Measurements from ENCODE around the gene NR3C1.

The NR3C1 gene

GRCh38 chr5:143231973-143232812, 171.3 kb downstream of the NR3C1 start:
- DNase-seq (ENCODE audit: low spot score), result no peak

GRCh38 chr5:143231416-143231815, 172.1 kb downstream of the NR3C1 start:
- no peak for DNase-seq (ENCODE audit: low spot score)

- DNase-seq (ENCODE audit: low spot score), result no peak
Observed at GRCh38 chr5:143230676-143230996, 172.8 kb downstream of the NR3C1 start.

GRCh38 chr5:143229896-143230675, 173.4 kb downstream of the NR3C1 start:
- DNase-seq (ENCODE audit: low spot score), result peak; percentile 60

GRCh38 chr5:143229426-143229895, 174.0 kb downstream of the NR3C1 start:
- no peak for DNase-seq (ENCODE audit: low spot score)

GRCh38 chr5:143228597-143229293, 174.7 kb downstream of the NR3C1 start:
- peak; percentile 33 for DNase-seq (ENCODE audit: low spot score)

All from activated CD4-positive, alpha-beta T cell treated with anti-CD3 and anti-CD28 coated beads, Interleukin-2, Interleukin-4, amounts not matched to agents 100 ng/mL and 50 ng/mL, durations not matched to agents 16 hours and 8 hours (primary cell).